Posterior cingulate gyrus (tissue), 11 donors: ENCODE data around the gene BUD31.
"Not testable (repeated sequence)": the region's sequence is repeated elsewhere in the genome, so short reads cannot be mapped to it uniquely, and the experiment has no call there.

ENCODE experiments used
- DNase-seq, 10 donors: peaks; one replicate each; pipeline versions ENCODE4 v3.0.0 to v3.0.0-alpha.2; 2020 to 2021; ENCODE audit warnings: mixed read lengths in 3 of 10
- intact Hi-C: fragments of 100-400 bp; cut with DNase I; formaldehyde crosslinking; loops from one replicate; pipeline ENCODE4 v1.15.1; 2023

The BUD31 gene

DNA sequence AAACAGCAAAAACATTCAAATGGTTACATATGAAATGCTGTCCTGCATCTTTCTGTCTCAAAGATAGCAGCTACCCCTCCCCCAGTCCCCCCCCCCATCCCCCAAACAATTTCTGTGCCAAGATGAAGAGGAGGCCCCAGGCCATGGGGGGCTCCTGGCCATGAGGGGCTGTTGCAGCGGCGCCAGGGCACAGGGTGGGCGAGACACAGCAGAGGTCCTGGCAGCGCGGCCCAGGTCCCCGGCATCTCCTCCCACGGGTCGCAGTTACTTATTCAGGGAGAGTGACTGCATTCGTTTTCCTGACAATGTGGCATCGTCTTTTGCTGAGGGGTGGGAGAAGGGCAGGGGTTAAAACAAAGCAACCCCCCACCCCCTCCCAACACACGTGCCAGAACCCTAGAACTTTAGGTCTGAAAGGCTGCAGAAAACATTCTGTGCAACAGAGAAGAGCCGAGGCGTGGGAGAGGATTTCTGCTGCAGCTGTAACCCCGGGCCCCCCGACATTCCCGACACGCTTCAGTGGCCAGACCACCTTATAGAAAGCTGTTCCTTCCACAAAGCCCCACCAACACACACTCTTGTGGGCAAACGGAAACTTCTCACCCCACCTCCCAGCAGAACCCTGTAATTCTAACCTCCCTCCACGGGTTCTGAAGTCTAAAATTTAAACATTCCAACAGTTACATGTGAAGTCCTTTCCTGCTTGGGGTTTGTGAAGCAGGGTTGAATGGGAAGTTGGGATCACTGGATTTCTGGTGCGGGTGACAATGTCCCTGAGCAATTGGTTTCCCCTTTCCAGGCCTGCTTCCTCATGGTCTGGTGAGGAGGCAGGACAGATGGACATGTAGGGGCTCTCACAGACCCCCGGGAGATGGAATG is 12.1 kb upstream of the BUD31 start:
- no peak for DNase-seq
- intact Hi-C loops = no loop called here

DNA sequence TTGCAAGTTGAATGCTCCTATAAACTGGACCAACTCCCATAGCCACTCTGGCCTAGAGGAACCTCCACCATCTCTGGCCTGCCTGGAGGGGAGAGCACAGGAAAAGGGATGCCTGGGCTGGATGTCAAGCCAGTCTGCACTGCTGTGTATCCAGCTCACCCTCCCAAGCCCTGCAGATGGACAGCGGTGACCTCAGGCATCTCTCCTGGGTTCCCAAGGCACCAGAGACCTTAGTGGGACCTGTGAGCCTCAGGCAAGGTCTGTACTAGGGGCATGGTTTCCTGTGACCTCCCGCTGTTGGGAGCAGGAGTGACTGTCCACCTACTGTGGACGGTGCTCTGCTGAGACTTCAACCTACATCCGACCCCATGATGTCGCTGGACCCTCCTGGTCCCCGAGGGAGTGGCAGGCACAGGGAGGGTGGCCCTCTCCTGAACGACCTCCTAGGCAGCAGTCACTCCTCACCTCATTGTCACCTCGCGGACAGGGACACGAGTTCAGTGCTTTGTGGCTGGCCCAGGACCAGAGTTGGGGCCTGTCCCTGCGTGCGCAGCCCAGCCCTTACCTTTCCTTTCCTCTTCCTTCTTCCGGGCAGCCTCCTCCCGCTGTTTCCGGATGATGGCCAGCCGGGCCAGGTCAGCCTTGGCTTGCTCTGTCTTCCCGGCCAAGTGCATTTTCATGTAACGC is 11.3 kb upstream of the BUD31 start:
- no peak for DNase-seq
- intact Hi-C loops = no loop called here

DNA sequence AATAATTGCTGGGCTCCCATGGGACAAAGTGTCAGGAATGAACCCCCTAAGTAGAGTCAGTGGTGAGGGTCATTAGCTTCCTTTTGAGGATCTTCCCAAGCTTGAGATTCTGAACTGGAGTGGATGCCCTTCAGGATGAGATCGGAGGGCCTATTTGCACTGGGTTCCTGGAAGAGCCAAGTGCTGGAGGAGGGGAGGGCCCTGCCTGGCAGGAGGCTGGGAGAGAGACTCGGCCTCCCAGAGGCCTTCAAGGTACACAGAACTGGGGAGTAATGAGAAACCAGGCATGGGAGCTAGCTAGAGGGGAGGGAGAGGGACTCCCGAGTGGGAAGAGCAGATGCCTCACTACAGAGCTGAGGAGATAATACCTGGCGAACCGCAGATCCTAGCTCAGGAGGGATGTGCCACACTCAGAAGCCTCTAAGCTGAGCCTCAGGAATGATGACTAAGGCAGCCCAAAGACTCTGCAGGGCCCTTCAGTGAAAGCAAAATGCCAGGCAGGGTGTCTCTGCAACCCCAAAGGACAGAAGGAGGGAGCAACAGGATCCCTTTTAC is 9.8 kb upstream of the BUD31 start:
- intact Hi-C loops = no loop called here

DNA sequence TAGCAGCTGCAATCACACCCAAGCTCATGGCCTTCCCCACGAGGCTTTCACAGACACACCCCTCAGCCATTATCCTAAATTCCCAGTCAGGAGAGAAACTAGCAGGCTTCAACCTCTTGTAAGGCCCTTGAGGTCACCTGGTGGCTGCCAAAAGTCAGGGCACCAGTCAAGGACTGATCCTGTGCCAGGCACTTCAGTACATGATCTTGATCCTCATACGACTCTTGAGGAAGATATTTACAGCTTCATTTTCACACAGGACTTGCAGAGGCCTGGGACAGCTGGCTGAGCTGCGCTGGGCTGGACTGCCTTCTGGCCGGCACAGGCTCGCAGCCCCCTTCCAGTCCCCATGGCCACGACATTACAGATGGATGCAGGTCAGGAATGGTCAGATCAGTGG is 9.2 kb upstream of the BUD31 start:
- intact Hi-C loops = no loop called here

More for the DNA sequence above, 9.8 kb upstream of the BUD31 start:
- no peak for DNase-seq

DNA sequence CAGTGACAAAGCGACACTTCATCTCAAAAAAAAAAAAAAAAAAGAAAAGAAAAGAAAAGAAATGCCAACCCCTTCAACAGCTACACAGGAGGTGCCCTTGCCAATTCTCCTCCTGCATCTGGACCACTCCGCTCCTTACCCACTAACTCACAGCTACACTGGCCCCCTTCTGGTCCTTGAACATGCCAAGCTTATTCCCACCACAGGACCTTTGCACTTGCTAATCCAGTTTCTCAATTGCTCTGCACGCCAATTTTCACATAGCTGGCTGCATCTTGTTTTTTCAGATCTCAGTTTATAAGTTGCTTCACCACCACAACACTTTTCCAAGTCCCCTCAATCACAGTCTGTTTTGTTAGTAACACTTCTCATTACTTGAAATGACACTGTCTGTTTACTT is 5.9 kb upstream of the BUD31 start:
- DNase-seq = no peak
- intact Hi-C loops = loop anchor here (10.0 kb wide), 1 partner anchor 78 kb away; the partner anchor contains the start of gene ARPC1A

More for the DNA sequence above, 9.2 kb upstream of the BUD31 start:
- DNase-seq = no peak

DNA sequence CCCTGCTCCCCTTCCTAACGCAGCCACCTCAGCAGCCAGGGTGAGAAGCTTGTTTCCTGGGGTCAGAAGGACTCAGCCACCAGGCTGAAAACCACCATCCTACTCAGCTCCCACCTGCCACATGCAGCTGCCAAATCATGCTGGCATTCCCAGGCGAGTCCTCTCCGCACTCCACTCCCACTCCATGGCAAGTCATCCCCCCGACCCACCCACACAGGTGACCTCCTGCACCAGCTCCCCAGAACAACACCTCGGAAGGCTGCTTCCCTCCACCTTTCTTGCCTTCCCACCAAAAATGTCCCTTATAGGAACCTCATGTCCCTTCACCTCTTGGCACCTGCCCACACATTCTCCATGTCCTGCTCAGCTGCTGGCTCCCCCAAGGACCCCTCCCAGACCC is 5.0 kb upstream of the BUD31 start:
- DNase-seq = no peak
- intact Hi-C loops = loop anchor here (10.0 kb wide), 1 partner anchor 79 kb away; the partner anchor contains the start of gene ARPC1A

DNA sequence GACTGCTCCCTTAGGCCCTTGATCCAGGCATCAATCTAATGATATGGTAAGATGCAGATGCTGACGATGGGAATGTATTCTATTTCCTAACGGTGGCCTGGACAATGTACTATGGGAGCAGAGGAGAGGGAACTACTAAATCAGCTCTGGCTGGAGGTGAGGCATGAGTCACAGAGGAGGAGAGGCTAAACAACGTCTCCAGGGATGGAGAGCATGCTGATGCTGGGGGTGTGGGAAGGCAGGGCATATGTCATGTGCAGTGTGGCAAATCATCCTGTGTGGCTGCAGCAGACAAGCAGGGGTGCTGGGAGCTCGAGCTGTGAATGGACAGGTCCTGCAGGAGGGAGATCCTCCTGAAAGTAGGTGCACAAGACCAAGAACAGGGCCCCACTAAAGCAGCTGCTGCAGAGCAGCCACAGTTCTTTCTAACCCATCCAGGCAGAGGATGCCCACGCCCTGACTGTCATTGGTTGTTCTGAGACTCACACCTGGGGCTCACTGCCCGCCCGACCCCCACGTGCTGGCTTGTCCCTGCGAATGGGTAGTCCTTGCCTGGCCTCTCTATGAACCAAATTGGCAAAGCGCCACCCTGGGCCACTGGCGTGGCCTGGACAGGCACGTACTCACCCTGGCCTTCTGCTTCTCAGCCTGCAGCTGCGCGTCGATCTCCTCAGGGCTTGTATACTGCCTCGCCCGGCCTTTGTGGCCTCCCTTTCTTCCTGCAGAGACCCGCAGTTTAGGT is 4.4 kb upstream of the BUD31 start:
- no peak for DNase-seq
- intact Hi-C loops = loop anchor here (10.0 kb wide), 1 partner anchor 80 kb away; the partner anchor contains the start of gene ARPC1A

DNA sequence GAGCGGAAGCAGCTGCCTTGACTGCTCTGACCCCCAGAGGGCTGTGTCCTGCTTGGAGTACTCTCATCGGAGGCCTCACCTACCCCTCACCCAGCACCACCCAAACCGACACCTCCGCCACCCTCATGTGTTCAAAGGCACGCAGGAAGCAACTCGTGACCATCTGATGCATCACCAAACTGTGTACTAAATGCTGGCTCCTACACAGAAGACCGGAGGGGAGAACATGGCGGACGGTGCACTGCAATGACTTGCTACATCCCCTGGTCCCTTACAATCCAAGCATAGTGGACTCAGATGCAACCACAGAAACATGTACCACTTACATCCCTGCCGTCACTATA is 3.8 kb upstream of the BUD31 start:
- no peak for DNase-seq
- intact Hi-C loops = loop anchor here (10.0 kb wide), 1 partner anchor 80 kb away; the partner anchor contains the start of gene ARPC1A

DNA sequence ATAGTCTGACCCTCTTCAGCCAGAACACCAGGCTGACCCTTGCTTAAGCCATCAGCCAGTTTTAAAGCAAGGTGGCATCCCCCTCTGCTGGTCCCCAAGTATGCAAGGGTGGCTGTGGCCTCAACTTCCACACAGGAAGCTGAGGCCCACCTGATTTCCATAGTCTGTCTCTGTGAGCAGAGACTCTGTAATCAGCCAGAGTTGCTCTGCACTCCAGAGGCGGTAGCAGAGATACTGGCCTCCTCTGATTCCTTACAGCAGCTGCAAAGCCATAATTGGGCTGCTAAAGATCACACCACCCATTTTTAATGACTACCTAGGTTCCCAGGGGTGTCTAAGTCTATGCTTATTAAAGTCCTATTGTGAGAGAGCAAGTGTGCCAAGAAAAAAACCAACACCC is 2.2 kb upstream of the BUD31 start:
- intact Hi-C loops = loop anchor here (10.0 kb wide), 1 partner anchor 82 kb away; the partner anchor contains the start of gene ARPC1A

DNA sequence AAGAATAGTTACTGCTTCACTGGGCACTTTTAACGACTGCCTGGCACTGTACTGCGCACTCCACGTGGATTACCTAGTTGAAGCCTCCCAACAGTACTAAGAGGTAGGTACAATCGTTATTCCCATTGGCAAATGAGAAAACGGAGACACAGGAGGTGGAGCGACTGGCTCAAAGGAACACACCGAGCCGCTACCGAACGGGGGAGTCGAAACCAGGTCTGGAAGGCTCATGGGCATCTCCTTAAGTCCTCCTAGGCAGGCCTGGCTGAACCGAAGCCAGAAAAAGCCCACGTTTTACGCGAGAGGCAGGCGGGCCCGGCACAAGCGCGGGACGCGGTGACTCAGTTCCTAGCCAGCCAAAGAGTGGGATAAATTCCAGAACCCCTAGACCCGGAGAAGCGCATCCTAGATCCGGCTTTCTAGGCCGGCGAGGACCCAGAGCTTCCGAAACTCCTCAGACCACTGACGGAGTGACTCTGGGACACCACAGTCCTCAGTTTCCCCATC is 844 bp upstream of the BUD31 start:
- intact Hi-C loops = loop anchor here (1.0 to 10.0 kb wide), 2 partner anchors 31 to 83 kb away; partner anchors contain the start of gene ARPC1A
- peak in 8 of 10 donors; percentile 36 to 90 (median 61) for DNase-seq

More for the DNA sequence above, 2.2 kb upstream of the BUD31 start:
- no peak for DNase-seq

DNA sequence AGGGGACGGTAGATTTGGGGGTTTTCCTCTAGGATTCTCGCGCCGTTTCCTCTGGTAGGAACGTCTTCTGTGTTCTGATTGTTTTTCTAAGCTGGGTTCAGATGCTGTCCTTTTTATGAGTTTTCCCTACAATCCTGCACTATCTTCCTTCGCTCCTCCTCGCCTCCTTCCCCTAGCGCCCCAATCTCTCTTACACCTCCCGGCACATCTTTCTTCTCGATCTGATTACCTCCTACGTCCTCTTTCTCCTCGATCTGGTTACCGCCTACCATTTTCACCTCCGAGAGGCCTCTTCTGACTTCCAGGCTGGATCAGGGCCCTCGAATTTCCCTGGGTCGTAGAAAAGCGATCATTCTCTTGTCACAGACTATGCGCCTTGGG is 413 bp downstream of the BUD31 start:
- DNase-seq = no peak
- intact Hi-C loops = loop anchor here (10.0 kb wide), 1 partner anchor 84 kb away; the partner anchor contains the start of gene ARPC1A

DNA sequence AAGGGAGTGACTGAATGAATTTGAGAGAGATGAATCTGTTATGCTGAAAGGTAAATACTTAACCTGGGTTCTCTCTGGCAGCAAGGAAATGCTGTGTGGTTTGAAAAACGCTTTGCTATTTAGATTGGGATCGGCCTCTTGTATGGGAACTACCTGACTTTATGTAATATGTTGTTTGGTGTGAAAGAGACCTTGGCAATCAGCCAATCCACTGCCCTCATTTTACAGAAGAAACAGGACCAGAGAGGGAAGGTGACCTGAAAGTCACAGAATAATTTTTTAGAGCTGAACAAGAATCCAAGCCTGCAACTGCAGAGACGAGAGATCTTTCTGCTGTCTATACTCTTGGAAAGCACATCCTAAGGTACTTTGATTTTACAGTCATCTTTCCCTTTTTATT is 1.0 kb downstream of the BUD31 start:
- intact Hi-C loops = loop anchor here (10.0 kb wide), 1 partner anchor 85 kb away; the partner anchor contains the start of gene ARPC1A
- DNase-seq = no peak

DNA sequence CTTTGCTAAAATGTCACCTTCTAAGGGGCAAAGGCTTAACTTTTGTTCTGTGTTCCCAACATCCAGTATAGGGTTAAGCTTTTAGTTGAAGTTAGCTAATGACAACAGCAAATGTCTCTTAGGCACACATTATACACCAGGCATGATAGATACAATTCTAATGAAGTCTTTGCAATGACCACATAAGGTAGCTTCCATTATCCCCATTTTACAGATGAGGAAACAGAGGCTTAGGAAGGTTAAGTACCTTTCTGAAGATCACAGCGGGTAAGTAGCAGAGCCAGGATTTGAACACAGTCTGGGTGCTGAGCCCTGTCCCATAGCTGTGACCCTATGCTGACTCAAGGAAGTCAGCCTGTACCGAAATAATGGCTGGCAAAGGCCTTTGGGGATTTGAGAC is 1.9 kb downstream of the BUD31 start:
- intact Hi-C loops = no loop called here
- no peak for DNase-seq

DNA sequence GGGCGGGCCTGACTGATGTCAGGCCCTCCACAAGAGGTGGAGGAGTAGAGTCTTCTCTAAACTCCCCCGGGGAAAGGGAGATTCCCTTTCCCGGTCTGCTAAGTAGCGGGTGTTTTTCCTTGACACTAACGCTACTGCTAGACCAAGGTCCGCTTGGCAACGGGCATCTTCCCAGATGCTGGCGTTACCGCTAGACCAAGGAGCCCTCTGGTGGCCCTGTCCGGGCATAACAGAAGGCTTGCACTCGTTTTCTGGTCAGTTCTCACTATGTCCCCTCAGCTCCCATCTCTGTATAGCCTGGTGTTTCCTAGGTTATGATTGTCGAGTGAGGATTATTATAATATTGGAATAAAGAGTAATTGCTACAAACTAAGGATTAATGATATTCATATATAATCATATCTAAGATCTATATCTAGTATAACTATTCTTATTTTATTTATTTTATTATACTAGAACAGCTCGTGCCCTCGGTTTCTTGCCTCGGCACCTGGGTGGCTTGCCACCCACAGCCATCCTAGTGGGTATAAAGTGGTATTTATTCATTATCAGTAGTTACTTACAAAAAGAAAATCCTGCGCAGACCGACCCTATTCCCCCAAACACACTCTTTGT is 6.9 kb downstream of the BUD31 start:
- intact Hi-C loops = not testable (repeated sequence)
- DNase-seq = peak; percentile 50 to 95 (median 72)

DNA sequence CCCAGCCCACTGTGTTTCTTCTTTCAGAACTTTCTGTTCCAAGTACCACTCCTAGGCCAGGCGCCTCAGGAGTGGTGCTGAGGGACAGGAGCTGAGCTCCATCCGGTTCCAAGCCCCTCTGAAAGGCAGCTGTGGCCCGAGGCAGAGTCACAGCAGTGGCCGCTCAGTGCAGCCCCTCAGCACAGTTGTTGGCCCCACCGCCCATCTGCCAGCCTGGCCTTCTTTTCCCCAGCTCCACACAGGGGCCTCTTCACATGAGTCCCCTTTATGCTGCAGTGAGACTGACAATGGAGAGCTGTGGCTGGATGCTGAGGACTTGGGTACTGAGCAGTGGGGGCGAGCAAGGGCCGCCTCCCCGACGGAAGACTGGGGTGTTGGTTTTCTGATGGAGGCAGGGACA is 9.5 kb downstream of the BUD31 start:
- intact Hi-C loops = no loop called here
- no peak for DNase-seq

DNA sequence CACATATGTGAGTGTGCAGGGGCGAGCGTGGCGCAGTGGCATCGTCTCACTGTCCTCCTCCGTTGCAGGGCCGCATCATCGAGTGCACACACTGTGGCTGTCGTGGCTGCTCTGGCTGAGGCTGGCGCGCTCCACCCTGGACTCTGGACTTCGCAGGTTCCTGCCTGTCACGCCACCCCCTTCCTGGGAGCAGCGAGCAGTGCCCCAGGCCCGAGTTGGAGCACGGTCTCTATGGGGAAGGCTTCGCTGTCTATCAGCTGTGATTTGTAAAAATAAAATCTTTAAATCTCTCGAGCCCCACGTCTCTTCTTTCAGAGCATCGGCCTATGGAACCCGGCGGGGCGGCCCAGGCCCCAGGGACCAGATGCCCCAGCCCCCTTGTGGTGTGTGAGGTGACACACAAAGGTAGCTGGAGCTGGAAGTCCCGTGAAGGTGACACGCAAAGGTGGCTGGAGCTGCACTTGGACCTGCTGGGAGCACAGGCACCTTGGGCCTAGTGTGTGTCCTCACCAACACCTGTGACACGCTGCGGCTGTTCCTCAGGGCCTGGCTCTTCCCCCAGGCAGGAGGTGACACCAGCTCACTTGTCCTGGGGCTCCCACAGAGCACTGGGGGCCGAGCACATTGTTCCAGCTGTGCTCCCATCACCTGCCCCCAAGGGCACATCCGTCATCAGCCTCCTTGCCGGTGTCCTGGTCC is 10.7 kb downstream of the BUD31 start:
- peak in 1 of 10 donors; percentile 82 for DNase-seq
- intact Hi-C loops = no loop called here

DNA sequence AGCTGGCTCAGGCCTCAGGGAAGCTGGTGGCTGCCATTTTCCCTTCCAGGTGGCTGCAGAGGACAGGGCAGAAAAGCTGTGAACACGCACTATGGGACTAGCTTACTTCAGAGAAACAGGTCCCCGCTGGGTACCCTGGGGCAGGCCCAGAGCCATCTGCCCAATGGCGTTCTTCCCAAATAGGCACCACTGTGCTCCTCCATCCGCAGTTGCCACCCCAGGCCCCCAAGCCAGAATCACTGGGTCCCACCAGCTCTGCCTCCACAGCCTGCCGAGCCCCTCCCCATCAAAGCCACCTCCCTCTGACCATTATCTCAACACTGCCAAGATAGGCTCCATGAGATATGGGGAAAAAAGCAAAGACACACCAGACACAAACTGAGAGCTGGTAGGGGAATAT is 11.4 kb downstream of the BUD31 start:
- DNase-seq = no peak
- intact Hi-C loops = no loop called here

DNA sequence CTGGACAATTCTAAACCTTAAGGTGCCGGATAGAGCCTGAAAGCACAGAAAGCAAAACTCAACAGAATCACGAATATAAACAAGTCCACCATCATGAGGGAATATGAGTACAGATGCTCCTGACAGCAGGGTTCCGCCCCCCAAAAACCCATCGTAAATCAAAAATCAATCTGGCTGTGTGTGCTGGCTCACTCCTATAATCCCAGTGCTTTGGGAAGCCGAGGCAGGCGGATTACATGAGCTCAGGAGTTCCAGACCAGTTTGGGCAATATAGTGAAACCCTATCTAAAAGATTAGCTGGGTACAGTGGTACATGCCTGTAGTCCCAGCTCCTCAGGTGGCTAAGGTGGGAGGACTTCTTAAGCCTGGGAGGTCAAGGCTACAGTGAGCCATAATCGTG is 12.2 kb downstream of the BUD31 start:
- no peak for DNase-seq

DNA sequence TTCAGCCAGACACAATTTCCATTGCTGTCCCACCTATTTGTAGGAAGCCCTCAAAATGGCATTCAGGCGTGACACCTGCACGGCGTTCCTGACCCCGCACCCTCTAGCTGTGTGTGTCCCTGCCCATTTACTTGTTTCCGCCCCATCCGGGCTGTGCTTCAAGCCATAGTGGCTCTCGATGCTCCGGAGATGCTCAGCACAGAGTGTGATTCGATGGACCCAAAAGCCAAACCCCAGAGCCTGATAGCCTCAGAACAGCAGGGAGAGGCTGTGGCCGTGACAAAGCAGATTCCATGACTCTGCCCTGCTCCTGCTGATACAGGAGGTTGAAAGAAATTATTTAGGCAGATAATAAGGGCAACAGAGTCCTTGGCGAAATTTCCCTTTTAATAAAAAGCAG is 13.4 kb downstream of the BUD31 start:
- DNase-seq = no peak
- intact Hi-C loops = no loop called here

More for the DNA sequence above, 12.2 kb downstream of the BUD31 start:
- intact Hi-C loops = no loop called here
